ENCODE measurements around the gene NANOGP8.
"Not testable (repeated sequence)": the region's sequence is repeated elsewhere in the genome, so short reads cannot be mapped to it uniquely, and the experiment has no call there.

The NANOGP8 gene, protein sequence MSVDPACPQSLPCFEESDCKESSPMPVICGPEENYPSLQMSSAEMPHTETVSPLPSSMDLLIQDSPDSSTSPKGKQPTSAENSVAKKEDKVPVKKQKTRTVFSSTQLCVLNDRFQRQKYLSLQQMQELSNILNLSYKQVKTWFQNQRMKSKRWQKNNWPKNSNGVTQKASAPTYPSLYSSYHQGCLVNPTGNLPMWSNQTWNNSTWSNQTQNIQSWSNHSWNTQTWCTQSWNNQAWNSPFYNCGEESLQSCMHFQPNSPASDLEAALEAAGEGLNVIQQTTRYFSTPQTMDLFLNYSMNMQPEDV

DNA sequence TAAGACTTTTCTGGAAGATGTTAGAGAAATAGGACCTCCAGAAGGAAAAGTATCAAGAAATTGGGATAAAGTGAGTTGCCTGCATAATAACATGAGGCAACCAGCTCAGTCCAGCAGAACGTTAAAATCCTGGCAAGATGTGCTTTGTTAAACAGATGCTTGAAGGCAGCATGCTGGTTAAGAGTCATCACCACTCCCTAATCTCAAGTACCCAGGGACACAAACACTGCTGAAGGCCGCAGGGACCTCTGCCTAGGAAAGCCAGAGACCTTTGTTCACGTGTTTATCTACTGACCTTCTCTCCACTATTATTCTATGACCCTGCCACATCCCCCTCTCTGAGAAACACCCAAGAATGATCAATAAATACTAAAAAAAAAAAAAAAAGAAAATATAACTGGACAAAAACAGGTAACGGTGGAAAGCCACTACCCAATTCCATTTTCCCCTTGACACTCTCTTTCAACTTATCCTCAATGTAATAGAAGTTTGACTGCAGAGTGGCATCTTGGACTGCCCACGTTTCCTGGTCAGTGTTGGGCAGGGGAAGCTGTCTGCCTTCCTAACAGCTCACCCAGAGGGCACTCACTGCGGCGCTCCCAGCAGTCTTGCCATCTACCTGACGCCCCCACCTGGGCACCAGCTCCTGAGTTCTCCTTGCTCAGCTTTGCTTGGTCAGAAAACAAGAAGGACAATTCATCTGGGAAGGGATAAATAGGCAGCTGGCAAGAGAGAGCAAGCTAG lies at the start of gene NANOGP8:
Gene NANOGP8 (minus strand): TSS at position 120 of the 744 bp plus-strand sequence. CDS start 185 bp downstream, outside the sequence.
- DNase-seq: not testable (repeated sequence)

DNA sequence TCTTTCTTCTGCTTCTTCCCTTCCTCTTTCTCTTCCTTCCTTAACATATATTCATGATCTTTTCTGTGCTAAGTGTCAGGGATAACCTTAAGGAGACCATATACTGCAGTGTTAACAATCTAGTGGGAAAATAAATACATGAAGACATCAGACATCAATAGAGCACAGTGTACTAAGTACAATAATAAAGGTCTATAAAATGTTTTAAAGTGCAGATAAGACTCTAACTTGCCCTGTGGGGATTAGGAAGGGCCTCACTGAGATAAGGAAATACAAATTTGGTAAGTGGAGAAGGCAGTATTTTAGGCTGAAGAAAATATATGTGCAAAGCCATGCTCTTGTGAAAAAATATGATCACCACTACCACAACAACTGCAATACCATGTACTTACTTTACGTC lies 49.2 kb upstream of the NANOGP8 start:
- DNase-seq: no peak

DNA sequence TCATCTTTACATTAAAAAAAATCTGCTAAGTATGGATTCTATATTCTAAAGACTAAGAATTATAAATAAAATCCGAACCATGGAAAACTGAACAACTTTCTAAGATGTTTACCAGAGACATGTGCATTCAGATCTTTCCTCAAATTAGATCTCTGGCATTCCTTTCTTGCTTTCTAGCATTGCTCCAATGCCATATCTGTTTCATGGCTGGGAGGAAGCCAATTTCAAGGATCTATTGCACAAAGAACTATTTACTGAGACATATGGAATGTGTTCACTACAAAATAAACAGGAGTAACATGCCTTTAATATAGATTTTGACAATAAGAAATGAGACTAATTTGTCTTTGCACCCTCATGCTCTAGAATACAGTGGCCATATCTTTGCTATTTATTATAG lies 45.1 kb upstream of the NANOGP8 start:
- DNase-seq: no peak

DNA sequence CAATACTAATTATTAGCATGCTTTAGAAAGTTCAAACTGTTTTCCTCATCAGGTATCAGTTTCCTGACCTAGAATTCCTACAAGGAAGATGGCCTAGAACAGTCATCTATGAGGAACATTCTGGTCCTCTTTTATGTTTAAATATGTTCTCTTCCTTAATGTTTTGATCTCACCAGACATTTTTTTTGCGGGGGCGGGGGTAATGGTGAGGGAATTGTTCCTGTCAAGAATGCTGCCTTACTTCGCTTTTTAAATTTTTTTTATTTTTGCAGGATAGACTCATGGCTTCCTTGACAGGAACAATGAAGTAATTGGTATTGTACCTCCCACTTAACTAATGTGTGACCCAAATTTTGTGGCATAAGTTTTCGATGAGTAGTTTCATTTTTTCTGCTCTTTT lies 44.3 kb upstream of the NANOGP8 start:
- no peak for DNase-seq

DNA sequence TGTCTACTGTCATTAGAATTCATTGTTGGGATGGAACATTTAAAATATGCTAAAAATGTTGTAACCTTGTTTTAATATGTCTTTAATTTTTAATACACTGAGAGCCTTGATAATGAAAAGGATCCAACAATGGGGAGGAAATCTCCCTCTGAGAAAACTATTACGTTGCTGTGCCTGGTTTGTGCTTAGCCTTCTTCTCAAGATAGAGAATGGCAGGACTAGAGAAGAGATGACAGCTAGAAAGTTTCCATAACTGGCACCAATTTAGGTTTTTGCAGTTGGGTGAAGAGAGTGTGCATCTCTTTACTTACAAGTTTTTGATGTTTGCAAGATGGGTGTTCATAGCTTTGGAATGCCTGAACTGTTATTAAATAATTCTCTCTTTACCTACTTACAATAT lies 42.6 kb upstream of the NANOGP8 start:
- no peak for DNase-seq

DNA sequence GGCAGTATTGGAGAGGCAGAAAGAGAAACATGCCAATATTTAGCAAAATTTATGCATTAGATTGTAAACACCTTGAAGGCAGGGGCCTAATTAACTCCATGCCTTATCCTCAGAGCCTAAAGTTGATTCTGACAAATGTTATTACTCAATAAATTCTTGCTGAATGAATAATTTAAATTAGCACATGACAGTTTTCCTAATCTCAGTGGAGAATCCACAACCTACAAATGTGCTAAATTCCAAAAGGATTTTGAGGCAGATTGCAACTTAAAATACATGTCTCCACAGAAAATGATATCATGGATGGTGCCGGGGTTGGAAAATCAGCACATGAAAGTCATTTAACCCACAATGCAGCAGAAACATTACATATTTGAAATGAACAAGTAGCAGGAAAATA lies 41.1 kb upstream of the NANOGP8 start:
- no peak for DNase-seq

DNA sequence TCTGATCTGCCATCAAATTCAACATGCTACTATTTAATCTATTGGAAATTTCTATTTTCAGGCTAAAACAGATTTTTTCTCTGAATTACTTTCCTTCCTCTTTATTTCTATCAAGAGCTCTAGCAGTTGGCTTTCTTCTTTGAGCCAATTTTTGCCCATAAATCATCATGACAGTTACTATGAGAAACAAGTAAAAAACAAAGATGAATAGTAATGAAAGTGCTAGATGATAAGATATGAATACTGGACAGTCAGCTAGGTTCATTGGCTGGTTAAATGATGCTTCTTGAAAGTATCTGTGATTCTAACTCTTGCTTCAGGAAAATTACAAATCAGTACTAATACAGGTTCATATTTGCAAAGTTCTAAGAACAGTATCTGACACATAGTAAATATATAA lies 38.6 kb upstream of the NANOGP8 start:
- no peak for DNase-seq

DNA sequence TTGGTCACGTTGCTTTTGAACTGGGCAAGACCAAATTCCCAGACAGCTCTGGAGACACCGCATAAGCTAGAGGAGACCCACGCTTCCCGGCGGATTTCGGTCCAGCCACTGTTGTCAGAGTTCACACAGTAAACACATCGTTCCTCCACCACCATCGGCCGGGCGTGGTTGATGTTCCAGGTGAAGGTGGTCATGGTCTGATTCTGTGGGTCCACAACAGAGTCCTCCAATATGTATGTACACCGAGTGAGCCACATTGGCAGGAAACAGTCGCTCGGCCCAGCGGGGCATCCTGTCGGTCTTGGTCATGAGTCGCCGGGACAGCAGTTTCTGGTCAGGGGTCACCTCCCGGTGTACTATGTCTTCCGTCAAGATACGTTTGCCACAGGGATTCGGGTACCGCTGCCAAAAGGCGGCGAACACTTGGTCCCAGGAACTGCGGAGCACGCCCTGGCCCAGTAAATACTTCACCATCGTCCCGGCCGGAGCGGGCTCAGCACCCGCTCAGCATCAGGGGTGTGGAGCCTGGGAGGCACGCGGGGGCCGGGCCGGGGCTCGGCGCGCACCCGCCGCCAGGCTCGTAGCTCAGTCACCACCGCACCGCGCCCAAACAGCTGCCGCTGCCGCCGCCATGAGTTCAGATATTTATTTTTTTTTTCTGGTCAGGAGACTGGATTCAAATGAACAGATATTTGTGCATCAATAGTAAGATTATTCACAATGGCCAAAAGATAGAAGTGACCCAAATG lies 36.7 kb upstream of the NANOGP8 start:
- no peak for DNase-seq

DNA sequence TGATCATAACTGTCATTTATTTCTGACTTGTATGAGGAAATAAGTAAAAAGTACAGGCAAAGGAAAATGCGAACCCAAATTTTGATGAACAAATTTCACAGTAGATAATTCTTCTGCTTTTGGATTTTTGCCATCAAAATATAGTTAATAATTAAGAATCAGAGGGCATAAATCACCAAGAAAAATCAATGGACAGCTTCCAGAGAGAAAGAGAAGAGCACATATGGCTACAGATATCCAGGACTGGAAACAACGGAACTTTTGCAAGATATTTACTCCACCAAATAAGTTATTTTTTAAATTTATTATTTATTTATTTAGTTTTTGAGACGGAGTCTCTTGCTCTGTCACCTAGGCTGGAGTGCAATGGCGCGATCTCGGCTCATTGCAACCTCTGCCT lies 35.1 kb upstream of the NANOGP8 start:
- DNase-seq: no peak

DNA sequence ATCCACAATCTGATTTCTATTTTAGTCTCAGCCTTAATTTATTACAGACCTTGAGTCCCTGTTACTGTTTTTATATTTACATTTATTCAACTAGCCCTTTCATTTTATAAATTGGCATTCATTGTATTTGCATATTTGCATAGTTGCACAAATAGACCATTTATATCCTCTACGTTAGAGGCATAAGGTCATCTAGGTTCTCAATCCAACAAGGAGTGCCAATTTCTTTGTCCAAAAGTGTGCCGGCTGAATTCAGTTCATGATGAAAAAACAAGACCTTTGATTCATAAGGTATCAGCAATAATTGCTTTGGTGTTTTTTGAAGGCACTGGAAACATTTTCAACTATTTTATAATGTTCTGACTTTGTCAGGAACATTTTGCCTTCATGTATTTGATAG lies 33.9 kb upstream of the NANOGP8 start:
- no peak for DNase-seq

DNA sequence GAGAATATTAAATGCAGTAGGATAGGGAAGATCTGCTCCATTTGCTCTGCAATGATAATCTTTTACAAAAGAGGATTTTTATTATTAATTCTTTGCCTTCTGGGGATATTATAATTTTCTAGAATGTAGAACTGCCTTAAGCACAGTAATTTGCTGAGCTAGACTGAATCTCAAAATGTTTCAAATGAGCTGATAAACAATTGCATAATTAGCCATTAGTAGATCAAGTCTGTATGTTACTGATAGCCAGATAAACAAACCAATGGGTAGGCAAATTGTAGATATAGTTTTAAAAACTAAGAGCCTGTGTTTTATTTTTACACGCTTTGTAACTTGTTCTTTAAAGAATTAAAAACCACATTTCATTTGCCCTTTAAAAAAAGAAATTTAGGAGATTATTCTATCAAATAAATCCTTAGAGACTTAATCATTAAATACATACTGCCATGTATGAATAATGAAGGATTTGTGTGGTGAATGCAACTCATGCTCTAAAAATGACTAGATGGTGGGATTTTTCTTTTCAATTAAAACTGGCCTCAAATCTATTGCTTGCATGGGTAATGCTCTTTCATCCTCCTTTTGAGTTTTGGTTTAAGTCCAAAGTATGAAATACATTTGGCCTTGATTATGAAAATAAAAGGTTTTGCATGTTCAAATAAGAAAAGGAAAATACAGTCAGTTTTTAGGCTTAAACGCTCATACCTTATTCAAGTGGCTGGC lies 32.6 kb upstream of the NANOGP8 start:
- DNase-seq: no peak

DNA sequence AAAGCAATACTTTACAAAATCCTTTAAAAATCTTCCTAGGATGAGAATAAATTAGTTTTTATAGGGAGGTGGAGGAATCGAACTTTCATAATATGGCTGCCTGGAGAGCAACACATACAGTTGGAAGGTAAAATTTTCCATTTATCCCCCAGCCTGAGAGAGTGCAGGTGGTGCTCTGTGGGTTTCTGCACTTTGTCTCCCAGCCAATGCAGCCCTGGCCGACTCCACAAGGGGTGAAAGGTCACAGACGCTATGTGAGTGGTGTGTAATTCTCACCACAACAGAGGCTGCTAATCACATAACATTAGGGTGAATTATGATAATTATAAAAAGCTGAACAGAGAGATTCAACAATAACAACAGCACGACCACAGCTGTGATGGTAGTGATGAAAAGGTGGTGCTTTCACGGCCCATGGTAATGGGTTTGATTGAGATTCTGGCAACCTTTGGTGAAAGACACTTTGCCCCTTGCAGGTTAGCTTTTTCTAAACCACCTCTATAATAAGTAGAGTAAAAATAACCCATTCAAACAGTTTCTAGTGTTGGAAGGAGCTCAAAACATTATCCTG lies 30.1 kb upstream of the NANOGP8 start:
- DNase-seq: no peak

DNA sequence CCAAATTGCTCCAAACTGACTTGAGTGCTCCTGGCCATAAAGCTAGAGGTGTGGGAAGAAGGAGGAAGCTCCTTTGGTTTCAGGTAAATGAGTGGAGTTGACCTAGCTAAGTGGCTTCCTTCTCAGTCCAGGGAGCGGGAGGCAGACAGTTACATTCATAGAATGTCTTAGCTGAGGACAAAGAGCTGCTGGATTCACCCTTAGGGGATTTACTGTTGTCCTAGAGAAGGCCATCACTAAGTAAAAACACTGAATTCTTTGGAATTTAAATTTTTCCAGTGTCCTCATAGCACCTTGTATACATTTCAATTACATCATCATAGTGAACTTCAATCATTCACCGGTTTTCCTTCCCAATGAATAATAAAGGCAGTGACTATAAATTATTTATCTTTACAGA lies 27.3 kb upstream of the NANOGP8 start:
- DNase-seq: no peak

DNA sequence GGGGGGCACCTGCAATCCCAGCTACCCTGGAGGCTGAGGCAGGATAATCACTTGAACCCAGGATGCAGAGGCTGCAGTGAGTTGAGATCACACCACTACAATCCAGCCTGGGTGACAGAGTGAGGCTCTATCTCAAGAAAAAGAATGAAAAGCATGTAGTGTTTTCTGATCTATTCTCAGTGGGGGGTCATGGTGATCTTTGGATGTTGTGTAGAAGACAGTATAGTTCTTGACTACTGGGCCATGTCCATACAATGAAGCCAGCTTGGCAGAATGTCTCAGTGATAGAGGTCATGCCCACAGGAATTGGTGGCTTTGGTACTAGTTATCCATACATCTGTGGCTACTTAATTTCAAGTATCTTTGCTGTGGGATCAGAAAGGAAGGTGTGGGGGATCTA lies 26.8 kb upstream of the NANOGP8 start:
- DNase-seq: no peak

DNA sequence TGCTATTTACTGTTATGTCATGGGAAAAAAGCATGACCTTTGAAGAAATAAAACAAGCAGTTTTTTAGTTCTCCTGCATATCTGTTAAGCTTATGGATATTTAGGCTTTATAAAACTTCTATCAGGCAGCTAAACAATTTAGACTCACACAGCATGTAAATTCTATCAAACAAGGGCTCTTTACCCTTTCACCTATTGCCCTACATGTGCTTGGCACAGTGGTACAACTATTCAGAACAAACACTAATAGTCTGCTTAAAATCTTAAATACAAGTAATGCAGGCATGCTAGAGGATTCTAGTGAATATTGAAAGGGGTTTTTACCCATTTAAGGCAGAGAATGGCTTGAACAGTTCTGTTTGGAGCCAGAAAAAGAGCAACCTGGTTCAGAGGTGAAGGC lies 23.4 kb upstream of the NANOGP8 start:
- no peak for DNase-seq

DNA sequence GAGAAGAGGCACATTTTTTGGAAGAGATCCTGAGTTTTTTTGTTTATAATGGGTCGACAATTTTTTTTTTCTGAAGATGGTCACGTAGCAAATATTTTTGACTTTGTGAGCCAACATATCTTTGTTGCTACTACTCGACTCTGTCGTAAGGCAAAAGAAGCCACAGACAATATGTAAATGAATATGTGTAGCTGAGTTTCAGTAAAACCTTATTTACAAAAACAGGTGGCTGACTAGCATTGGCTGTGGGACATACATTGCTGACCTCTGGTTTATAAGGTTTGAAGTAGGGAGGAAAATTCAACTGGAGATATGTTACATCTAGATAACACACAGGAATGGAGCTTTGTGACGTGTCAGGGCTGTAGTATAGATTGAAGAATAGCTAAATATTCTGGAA lies 22.5 kb upstream of the NANOGP8 start:
- DNase-seq: no peak

DNA sequence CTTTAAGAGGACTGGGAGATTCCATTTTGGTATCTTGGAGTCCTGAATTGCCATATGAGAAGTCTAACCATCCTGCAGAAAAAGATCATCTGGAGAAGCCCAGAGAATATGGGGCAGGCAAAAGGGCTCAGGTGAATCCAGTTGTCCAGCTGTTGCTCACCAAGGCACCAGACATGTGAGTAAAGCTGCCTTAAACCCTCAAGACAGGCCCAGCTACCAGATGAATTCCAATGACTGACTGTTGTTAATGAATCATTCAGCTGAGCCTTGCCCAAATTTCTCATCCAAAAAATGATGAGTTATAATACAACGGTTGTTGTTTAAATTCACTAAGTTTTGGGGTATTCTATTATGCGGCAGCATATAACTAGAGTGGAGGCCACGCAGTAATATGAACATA lies 22.0 kb upstream of the NANOGP8 start:
- no peak for DNase-seq

DNA sequence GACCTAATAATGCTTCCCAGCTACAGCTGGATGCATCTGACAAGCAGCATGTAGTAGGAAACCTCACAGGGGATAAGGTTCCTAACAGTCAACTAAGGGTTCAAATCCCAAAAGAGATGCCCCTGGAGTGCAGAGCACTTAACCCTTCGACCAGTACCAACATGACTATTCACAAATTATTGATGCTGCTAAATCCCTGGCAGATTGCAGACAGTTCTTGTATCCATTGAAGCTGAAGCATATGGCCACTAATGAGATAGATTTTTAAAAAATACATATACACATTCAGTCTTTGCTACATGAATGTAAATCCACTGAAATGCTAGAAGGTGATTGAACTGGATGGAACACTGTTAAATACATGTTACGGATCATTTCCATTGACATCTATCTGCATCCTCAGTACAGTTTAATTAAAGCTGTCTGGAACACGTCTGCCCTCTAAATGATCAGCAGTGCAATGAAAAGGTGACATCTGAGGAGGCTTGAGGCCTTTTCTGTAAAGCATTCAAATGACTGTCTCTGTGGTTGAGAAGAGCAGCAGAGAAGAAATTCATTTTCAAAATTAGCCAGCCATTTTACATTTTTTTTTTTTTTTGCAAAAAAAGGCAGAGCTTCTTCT lies 19.5 kb upstream of the NANOGP8 start:
- DNase-seq: no peak

DNA sequence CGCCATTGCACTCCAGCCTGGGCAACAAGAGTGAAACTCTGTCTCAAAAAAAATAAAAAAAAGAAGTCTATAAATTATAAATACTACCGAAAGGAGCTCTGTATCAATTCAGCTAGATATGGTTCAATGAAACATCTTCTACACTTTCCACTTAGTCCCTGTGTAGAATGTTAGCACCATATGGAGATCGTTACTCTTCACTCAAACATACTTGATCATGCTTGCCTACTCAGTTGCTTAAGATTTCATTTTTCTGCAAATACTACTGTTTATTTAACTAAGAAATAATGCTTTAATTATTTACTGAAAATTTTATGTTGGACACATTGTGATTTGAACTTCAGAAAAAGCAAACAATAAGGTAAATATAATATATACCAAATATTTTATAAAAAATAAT lies 17.1 kb upstream of the NANOGP8 start:
- no peak for DNase-seq

DNA sequence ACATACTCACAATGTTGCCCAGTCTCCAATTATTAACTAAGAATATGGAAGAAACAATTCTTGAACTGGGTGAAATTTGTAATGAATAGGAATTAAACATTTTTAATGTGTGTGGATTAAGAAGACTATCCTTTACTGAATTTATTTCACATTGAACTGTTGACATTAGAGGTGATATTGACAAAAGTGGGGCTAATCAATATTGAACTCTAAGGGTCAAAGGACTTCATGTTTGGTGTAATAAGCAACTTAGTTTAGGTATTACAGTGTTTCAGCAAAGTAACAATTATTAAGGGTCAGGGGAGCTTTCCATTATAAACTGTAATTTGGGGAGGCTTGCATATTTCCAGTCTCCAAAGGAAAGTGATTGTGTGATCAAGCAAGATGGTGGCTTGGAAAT lies 16.2 kb upstream of the NANOGP8 start:
- DNase-seq: no peak

DNA sequence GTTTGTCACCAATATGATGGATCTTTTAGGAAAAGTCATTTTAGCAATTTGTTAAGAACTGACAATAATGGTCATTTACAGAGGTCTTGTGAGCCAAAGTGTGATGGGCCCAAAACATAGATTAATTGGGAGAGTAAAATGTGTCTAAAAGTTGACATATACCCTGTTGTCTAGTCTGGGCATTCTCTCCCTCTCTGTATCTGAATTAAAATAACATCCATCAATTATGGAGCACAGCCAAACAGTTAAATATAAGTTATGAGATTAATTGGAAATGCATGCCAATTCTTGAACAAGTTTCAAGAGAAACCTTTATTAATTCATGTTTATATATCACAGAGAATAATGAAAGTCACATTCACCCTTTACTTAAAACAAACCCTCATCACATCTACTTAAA lies 13.6 kb upstream of the NANOGP8 start:
- DNase-seq: no peak

DNA sequence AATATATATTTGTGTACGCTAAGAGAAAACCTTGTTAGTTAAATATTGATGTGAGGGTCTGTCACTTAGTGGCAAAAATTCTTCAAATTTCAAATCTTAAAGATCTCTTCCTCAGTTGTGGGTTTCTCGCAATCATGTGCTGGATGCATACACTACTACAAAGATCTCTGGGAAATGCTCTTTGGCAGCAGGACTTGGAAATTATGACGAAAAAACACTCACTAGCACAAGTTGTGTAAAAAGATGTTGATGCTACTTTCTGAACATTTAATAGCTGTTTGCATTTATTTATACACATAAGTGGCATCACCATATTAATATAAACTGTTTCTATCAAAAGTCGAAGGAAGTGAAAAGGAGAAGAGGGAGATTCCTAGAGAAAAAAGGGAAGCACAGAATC lies 10.8 kb upstream of the NANOGP8 start:
- DNase-seq: no peak

DNA sequence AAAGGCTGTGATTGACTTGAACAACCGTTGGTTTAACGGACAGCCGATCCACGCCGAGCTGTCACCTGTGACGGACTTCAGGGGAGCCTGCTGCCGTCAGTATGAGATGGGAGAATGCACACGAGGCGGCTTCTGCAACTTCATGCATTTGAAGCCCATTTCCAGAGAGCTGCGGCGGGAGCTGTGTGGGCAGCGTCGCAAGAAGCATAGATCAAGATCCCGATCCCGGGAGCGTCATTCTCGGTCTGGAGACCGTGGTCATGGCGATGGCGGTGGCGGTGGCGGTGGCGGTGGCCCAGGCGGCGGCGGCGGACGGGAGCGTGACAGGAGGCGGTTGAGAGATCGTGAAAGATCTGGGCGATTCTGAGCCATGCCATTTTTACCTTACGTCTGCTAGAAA lies 7.8 kb upstream of the NANOGP8 start:
- no peak for DNase-seq
